Stimulated activated CD4-positive, alpha-beta T cell treated with anti-CD3 and anti-CD28 coated beads, Interleukin-4, amount 100 ng/mL, for 48 hours (primary cell): ENCODE measurements around the gene RAB11B.
A peak's percentile ranks its signal among the peaks of the same experiment; 100 is the strongest.
"Not testable (repeated sequence)": the region's sequence is repeated elsewhere in the genome, so short reads cannot be mapped to it uniquely, and the experiment has no call there.

Source experiments
- DNase-seq, 2 donors: peaks; one replicate each; pipeline ENCODE4 v3.0.0-alpha.2; 2020; ENCODE audit warnings: low read depth in 2 of 2

RAB11B gene

DNA sequence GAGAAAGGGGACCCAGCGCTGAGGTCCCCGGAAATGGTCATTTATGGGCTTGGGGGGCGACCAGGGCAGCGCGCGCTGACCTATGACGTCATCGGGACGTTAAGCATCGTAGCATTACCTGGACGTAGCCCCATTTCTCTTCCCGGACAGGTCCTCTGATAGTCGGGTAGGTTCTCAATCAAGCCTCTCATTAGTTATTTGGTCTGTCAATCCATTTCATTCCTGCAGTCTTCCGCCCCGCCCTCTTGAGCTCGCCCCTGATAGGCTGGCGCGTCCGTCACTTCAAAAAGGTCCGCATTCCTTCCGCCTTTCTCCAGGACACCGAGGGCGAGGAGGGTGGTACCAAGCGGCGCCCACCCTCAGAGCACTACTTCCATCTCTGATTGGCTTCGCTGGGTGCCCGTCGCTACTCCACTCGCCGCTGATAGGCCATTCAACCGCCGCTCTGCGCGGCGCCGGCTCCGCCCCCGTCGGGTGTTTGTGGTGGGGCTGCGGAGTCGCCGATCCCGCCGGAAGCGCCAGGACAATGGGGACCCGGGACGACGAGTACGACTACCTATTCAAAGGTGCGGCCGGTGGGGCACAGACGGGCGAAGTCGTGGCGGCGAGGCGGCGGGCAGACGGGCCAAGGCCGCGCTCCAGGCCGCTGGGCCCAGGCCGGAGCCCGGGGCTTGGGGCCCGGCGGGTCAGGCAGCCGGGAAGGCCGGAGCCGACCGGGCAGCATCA lies at the start of gene RAB11B:
RAB11B (plus strand) TSS at position 470 of the 726 bp plus-strand sequence; CDS start at position 527, 57 bp downstream.
- DNase-seq: peak; percentile 98

DNA sequence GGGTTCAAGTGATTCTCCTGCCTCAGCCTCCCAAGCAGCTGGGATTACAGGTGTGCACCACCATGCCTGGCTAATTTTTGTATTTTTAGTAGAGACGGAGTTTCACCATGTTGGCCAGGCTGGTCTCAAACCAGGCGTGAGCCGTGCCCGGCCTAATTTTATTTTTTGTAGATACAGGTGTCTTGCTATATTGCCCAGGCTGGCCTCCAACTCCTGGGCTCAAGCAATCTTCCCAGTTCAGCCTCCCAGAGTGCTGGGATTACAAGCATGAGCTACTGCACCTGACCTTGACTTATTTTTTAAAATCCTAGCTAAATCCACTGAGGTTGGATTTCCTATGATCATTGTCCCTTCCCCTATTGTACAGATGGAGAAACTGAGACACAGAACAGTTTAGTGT lies 48.7 kb upstream of the RAB11B start:
- not testable (repeated sequence) for DNase-seq

DNA sequence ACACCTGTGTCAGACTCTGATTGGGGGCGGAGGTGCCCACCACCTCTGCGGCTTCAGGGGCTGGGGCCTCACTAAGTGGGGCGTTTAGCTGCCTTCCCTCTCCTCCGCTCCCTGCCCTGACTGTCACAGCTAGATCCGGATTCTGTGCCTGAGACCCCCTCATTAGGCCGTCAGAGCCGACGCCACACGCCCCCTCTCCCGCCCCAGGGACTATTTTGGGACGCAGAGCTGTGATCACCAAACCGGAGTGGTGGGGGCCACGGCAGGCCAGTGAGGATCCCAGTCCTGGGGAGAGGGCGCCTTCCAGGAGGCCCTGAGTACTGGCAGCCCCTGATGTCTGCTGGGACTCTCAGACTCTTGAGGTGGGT lies 47.9 kb upstream of the RAB11B start:
- DNase-seq: no peak

DNA sequence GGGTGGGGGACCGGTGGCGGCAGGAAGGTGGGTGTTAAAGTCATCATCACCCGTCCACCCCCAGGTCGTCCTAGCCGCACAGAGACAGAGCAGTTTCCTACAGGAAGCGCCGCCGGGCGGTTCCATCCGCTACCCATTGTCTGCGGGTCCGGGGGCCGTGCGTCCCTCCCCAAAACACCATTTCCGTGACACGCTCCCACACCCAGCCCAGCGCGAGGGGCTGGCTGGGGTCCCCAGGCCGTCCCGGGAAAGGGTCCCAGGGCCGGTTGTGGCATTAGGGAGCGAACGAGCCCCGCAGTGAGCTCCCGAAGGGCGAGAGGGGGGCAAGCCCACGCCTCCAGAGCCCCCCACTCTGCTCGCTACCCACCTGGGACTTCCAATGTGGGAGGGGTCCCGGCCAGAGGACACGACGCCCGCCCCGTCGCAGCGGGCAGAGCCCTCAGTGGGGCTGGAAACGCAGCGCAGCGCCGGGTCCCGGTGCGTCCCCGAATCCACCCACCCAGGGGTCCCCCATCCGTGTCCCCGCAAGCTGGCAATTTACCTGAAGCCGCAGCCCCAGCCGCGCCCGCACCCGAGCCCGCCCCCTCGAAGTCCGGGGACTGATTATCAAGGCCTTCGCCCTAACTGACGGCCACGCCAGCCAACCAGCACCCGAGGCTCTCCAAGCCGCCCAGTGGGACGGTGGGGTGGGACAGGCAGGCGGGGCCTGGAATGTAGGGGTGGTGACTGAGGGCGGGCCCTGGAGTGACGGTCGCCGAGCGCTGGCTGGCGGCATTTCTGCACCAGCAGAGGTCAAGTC lies 47.3 kb upstream of the RAB11B start, which contains the start of gene KANK3:
KANK3 (minus strand) TSS at position 579 of the 799 bp plus-strand sequence. CDS start 5,434 bp downstream, outside the sequence.
- peak; percentile 92 to 93 for DNase-seq

DNA sequence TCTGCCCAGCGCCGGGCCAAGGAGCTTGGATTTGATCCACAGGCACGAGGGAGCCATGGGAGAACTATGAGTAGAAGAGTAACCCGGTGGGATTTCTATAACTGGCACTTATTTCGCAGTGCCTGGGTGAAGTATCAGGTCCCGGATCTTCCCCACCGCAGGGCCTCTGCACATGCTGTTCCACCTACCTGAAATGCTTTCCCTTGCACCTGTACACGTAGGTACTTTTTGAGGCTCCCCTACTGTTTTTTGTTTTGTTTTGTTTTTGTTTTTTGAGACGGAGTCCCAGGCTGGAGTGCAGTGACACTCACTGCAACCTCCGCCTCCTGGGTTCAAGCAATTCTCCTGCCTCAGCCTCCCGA lies 46.7 kb upstream of the RAB11B start:
- DNase-seq: no peak

DNA sequence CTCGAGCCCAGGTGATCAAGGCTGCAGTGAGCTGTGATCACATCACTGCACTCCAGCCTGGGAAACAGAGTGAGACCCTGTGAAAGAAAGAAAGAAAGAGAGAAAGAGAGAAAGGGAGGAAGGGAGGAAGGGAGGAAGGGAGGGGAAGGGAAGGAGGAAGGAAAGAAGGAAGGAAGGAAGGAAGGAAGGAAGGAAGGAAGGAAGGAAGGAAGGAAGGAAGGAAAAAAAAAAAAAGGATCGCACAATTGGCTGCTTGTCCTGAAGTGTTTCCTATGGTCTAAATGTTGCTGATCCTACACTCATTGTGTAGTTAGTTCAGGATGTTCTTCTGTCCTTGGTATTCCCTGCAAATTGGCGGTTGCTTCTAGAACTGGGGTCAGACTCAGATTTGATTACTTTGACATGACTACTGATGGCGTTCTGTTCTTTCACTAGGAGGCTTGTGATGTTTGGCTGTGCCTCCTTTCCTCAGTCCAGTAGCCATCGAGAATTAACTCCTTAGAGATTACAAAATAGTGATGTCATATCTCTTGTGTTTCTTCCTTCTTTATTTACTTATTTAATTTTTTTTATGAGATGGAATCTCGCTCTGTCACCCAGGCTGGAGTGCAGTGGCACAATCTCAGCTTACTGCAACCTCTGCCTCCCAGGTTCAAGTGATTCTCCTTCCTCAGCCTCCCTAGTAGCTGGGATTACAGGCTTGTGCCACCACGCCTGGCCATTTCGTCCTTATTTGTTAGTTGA lies 40.4 kb upstream of the RAB11B start:
- not testable (repeated sequence) for DNase-seq

DNA sequence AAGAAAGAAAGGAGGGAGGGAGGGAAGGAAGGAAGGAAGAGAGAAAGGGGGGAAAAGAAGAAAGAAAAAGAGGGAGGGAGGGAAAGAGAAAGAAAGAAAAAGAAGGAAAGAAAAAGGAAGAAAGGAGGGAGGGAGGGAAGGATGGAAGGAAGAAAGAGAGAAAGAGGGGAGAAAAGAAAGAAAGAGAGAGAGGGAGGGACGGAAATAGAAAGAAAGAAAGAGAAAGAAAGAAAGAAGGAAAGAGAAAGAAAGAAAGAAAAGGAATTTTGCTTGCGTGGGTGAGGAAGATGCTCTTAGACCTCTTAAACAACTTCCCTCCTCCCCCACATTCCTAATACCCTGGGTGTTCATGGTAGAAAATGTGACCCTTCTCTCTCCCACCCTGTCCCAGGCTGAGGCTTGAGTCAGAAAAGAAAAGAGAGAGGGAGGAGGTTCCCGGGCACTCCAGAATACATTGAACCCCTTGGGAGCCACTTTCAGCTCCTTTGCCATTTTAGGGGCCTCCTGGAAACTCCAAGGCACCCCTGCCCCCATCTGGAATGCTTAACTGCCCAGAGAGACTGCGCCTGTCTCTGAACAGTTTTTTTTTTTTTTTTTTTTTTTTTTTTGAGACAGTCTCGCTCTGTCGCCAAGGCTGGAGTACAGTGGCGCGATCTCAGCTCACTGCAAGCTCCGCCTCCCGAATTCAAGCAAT lies 37.9 kb upstream of the RAB11B start:
- DNase-seq: no peak

DNA sequence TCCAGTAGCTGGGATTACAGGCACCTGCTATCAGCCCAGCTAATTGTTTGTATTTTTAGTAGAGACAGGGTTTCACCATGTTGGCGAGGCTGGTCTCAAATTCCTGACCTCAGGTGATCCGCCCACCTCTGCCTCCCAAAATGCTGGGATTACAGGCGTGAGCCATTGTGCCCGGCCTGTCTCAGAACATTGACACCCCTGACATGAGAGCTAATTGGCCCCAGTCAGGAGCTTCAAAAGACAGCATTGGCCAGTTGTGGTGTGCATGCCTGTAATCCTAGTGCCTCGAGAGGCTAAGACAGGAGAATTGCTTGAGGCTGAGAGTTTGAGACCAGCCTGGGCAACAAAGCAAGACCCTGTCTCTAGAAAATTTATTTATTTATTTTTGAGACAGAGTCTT lies 37.3 kb upstream of the RAB11B start:
- DNase-seq: not testable (repeated sequence)

DNA sequence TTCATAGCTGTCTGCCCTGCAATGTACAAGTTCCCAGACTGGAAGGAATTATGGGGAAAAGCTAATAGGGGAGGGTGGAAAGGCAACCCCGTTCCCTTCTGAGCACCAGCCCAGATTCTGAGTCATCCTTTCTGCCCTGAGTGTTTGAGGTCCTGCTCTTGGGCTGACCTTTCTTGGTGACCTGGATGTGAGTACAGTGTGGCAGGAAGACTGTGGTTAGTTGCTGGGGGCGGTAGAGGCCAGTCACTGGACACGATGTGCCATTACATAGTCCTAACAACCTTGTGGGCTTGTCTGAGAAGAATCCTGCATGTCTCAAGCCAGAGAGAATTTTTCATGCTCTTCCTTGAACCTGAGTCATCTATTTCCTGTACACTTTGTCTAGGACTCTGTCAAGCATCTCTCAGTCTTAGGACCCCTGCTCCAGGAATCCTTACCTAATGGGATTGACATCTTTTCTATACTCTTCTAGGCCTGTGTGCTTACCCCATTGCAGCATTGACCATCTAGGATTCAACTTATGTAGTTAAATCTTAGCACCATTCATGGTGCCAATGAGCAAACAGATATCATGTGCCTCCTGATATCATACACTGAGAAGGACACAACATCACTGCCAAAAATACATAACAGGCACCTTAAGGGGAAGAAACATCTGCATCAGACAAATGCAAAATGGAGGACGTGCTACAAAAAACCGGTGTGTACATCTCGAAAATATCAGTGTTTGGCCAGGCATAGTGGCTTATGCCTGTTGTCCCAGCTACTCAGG lies 34.3 kb upstream of the RAB11B start:
- no peak for DNase-seq

DNA sequence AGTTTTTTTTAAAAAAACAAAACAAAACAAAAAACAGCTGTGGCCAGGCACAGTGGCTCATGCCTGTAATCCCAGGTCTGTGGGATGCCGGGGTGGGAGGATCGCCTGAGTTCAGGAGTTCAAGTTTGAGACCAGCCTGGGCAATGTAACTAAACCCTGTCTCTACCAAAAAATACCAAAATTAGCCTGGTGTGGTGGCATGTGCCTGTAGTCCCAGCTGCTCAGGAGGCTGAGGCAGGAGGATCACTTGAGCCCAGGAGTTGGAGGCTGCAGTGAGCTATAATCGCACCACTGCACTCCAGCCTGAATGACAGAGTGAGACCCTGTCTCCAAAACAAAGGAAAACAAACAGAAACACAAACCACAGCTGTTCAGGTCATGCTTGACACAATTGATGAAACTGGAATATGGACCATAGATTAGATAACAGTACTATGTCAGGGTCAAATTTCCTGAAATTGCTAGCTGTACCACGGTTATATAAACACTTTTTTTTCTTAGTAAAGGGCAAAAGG lies 33.1 kb upstream of the RAB11B start:
- no peak for DNase-seq

DNA sequence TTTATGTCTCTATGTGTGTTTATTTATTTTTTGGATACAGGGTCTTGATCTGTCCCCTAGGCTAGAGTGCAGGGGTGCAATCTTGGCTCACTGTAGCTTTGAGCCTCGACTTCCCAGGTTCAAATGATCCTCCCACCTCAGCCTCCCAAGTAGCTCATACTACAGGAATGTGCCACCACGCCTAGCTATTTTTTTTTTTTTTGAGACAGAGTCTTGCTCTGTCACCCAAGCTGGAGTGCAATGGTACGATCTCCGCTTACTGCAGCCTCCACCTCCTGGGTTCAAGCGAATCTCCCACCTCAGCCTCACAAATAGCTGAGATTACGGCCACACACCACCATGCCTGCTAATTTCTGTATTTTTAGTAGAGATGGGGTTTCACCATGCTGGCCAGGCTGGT lies 31.2 kb upstream of the RAB11B start:
- DNase-seq: no peak

DNA sequence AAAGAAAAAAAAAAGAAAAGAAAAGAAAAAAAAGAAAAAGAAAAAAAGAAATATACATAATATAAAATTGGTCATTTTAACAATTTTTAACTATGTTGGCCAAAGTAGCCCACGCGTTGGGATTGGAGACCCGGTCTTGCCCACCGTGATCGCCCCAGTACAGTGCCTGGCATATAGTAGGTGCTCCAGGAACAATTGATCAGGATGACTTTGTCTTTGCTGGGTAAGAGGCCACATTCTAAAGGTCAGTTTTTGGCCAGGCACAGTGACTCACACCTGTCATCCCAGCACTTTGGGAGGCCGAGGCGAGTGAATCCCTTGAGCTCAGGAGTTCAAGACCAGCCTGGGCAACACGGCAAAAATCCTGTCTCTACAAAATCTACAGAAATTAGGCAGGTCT lies 30.0 kb upstream of the RAB11B start:
- no peak for DNase-seq

DNA sequence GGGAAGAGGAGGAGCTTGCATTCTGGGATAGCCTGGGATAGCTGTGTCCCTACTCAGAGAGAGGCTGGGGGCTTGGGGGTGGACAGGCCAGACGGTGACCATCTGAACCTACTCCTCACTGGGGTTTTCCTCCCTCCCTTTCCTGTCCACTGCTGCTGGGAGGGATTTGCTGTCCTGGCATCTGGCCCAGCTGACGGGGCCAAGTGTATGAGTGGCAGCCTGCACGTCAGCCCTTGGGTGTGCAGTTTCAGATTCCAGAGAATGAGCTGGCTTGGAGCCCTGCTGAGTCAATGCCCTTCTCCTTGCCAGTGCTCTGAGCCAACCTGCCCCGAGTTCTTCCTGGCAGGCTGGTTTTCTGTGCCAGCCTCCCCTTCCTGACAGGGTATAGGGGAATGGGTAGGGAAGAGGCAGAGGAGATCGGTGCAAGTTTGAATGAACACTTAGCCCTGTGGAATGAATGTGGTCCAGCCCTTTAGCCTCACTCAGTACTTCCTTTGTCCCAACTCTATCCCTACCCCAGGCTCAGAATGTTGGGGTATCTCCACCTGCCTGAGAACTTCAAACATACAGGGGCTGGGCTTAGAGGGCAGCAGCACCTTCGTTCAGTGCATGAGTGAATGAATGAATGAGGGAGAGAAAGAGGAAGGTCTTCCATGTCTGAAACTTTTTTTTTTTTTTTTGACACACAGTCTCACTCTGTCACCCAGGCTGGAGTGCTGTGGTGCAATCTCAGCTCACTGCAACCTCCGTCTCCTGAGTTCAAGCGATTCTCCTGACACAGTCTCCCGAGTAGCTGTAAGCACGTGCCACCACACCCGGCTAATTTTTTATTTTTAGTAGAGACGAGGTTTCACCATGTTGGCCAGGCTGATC lies 28.0 kb upstream of the RAB11B start:
- DNase-seq: peak; percentile 22 to 33

DNA sequence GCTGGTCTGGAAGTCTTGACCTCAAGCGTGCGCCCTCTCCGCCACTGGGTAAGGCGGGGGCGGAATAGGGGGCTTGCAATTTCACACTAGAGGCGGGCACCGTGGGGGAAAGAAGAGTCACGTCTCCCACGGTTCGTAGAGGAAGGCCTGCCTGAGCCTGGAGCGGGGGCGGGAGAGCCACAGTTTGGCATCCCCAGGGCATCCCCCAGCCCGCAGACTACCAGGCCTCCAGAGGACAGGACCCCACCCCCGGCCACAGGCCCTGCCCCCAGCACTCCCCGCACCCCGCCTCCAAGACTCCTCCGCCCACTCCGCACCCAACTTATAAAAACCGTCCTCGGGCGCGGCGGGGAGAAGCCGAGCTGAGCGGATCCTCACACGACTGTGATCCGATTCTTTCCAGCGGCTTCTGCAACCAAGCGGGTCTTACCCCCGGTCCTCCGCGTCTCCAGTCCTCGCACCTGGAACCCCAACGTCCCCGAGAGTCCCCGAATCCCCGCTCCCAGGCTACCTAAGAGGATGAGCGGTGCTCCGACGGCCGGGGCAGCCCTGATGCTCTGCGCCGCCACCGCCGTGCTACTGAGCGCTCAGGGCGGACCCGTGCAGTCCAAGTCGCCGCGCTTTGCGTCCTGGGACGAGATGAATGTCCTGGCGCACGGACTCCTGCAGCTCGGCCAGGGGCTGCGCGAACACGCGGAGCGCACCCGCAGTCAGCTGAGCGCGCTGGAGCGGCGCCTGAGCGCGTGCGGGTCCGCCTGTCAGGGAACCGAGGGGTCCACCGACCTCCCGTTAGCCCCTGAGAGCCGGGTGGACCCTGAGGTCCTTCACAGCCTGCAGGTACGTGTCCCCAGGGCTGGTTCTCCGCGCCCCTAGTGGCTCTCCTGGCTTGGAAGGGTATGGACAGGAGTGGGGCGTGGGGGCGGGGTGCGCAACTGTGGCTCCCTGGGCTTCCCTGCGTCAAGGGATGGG lies 26.1 kb upstream of the RAB11B start, which contains the start of gene ANGPTL4:
ANGPTL4 (plus strand) TSS at position 353 of the 969 bp plus-strand sequence; CDS start at position 520, 167 bp downstream.
- DNase-seq: peak; percentile 49 to 54

DNA sequence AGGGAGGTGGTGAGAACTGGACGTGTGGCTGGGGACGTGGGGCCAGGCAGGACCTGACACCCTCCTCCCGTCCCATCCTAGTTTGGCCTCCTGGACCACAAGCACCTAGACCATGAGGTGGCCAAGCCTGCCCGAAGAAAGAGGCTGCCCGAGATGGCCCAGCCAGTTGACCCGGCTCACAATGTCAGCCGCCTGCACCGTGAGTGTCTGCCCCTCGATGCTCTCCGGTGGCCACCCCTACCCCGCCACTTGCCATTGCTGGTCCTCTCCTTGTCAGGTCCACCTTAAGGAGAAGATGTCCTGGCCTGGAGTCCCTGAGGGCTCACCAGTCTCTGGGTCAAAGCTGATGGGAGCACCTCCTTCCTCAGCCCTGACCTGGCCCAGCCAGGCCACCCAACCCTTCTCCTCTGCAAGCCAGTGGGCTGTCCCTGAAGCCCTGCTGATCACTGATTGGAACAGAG lies 24.0 kb upstream of the RAB11B start:
- no peak for DNase-seq

DNA sequence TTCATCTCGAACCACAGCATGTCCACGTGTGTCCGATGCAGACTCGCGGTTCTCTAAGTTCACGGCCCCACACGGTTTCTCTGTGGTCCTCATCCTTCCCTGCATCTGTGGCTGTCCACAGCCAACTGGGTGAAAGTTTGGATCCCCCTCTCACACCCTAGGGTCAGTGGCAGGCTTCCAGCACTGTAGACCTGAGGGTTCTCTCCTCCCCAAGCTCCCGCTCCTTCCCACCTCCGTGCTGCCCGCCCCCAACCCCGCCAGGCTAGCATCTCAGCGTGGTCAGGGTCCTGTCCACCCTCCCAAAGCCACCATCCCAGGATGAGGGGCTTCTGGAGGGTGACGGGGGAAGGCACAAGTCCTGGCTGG lies 23.2 kb upstream of the RAB11B start:
- no peak for DNase-seq

DNA sequence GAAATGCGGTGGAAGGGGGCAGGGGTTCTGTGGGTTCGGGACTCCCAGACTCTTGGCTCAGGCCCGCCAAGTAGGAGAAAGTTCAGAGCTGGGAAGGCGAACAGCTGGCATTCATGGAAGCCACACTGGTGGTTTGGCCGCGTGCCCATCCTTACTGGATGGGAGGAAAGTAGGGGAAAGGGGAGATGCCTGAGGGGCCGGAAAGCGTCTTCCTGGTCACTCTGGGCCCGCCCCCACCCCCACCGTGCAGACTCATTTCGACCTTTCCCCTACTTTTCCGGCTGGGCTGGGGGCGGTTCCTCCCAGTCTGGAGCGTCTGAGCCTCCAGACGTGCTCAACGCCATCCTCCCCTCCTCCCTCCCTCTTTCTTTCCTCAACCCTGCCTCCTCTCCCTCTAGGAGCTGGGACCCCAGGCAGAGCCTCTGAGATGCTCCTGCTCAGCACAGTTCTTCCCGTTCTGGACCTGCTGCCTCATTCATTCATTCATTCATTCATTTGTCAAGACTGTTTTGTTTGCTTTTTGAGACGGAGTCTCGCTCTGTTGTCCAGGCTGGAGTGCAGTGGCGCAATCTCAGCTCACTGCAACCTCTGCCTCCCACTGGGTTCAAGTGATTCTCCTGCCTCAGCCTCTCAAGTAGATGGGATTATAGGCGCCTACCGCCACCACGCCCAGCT lies 22.7 kb upstream of the RAB11B start:
- DNase-seq: no peak
